ENCODE data around the gene NPPA. TPM values are rescaled to one million over a fixed set of nuclear protein-coding genes. Genes with fewer than 3 reads are reported as not detected.

NPPA gene
- total and polyA plus RNA-seq, 2 experiments from 2014 or later: not detected

DNA sequence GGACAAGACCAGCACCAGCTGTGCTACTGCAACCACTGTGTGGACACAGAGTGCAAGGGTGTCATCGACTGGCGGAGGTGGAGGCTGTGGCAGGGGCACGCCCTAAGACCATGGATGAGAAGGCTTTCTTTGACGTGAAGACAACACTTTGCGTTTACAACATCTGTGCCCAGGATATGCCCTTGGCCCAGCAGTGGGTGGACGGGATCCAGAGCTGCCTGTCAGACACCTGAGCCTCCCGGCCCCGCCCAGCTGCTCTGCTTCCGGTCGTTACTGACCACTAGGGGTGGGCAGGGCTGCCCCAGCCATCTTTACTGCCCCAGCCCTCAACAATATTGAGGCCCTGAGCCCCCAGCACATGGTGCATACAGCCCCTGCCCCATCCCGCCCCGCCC, 32.6 kb upstream of the NPPA start:
- Histone ChIP-seq H3K4me3 (no peak overlapping the region), H3K36me3 (ENCODE audit: low read depth) (no peaks in the 10 kb centered on the region), H3K27me3 (replicated peaks; ENCODE audit: insufficient read depth) (peaks cover 7% of the 10 kb centered on the region; the same call in 1 of the 2 replicates), H3K9me3 (ENCODE audit: low read depth) (no peaks in the 10 kb centered on the region), H3K27ac (no peak overlapping the region), H3K9ac (no peak overlapping the region), H3F3A (ENCODE audit: insufficient read depth) (no peaks in the 10 kb centered on the region), H4K20me1 (ENCODE audit: insufficient read depth) (no peaks in the 10 kb centered on the region), H3K4me2 (ENCODE audit: unreplicated experiment) (no peak overlapping the region), H3K9me2 (ENCODE audit: insufficient read depth) (no peaks in the 10 kb centered on the region), H3K4me1 (ENCODE audit: insufficient read depth) (no peaks in the 10 kb centered on the region), H2AFZ (no peak overlapping the region), H3K79me2 (ENCODE audit: insufficient read depth) (no peaks in the 10 kb centered on the region)
- 44 to 48% methylated on average over 11 to 12 of the region's 12 CpGs for WGBS, 2 experiments (ENCODE audit: low coverage in 1 of 2, low lambda C conversion rate in 2 of 2, missing lambda C conversion rate in 2 of 2)
- DNase-seq: no peak
- in situ Hi-C loops (cut with MboI): no loop called here
- no peak for TF ChIP-seq EZH2phosphoT487 (IDR thresholded peaks at IDR 0.05; ENCODE audit: insufficient read depth, low read depth)
- TF ChIP-seq EZH2 (IDR thresholded peaks at IDR 0.05; ENCODE audit: insufficient read depth, poor library complexity, severe bottlenecking): no peak

- Histone ChIP-seq H3K27ac (no peak overlapping the region), H3K9ac (no peak overlapping the region), H3K79me2 (ENCODE audit: insufficient read depth) (no peaks in the 10 kb centered on the region), H3K27me3 (replicated peaks; ENCODE audit: insufficient read depth) (peaks cover 6% of the 10 kb centered on the region; the same call in 1 of the 2 replicates), H3K9me3 (ENCODE audit: low read depth) (no peaks in the 10 kb centered on the region), H3K4me2 (ENCODE audit: unreplicated experiment) (no peak overlapping the region), H3F3A (ENCODE audit: insufficient read depth) (no peaks in the 10 kb centered on the region), H4K20me1 (ENCODE audit: insufficient read depth) (no peaks in the 10 kb centered on the region), H2AFZ (no peak overlapping the region), H3K36me3 (ENCODE audit: low read depth) (no peaks in the 10 kb centered on the region), H3K4me1 (ENCODE audit: insufficient read depth) (no peaks in the 10 kb centered on the region), H3K9me2 (ENCODE audit: insufficient read depth) (no peaks in the 10 kb centered on the region), H3K4me3 (no peak overlapping the region)
- no peak for DNase-seq
- WGBS, 2 experiments (ENCODE audit: low coverage in 1 of 2, low lambda C conversion rate in 2 of 2, missing lambda C conversion rate in 2 of 2): 61 to 66% methylated on average over 24 to 28 of the region's 28 CpGs
- TF ChIP-seq EZH2 (IDR thresholded peaks at IDR 0.05; ENCODE audit: insufficient read depth, poor library complexity, severe bottlenecking): no peak
- no peak for TF ChIP-seq EZH2phosphoT487 (IDR thresholded peaks at IDR 0.05; ENCODE audit: insufficient read depth, low read depth)
- in situ Hi-C loops (cut with MboI): no loop called here
Measured at GRCh38 chr1:11879311-11880180, 32.0 kb upstream of the NPPA start.

DNA sequence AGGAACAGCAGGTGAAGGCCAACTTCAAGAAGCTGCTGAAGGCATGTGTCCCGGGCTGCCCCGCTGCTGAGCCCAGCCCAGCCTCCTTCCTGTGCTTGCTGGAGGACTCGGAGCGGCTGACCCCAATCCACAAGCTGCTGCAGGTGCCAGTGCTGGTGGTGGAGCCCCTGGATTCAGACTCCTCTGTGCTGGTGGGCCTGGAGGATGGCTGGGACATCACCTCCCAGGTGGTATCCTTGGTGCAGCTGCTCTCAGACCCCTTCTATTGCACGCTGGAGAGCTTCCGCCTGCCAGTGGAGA, 31.3 kb upstream of the NPPA start:
- H3K4me3 ChIP-seq: no peak overlapping the region
- H3K4me1 ChIP-seq (ENCODE audit: insufficient read depth): no peaks in the 10 kb centered on the region
- no peak overlapping the region for H3K9ac ChIP-seq
- TF ChIP-seq EZH2 (IDR thresholded peaks at IDR 0.05; ENCODE audit: insufficient read depth, poor library complexity, severe bottlenecking): no peak
- TF ChIP-seq EZH2phosphoT487 (IDR thresholded peaks at IDR 0.05; ENCODE audit: insufficient read depth, low read depth): no peak
- H3K9me2 ChIP-seq (ENCODE audit: insufficient read depth): no peaks in the 10 kb centered on the region
- 66 to 77% methylated on average over 6 of the region's 6 CpGs for WGBS, 2 experiments (ENCODE audit: low coverage in 1 of 2, low lambda C conversion rate in 2 of 2, missing lambda C conversion rate in 2 of 2)
- H3K36me3 ChIP-seq (ENCODE audit: low read depth): no peaks in the 10 kb centered on the region
- H3K9me3 ChIP-seq (ENCODE audit: low read depth): no peaks in the 10 kb centered on the region
- H3K79me2 ChIP-seq (ENCODE audit: insufficient read depth): no peaks in the 10 kb centered on the region
- no peak overlapping the region for H3K4me2 ChIP-seq (ENCODE audit: unreplicated experiment)
- H2AFZ ChIP-seq: no peak overlapping the region
- no peak overlapping the region for H3K27ac ChIP-seq
- in situ Hi-C loops (cut with MboI): no loop called here
- no peaks in the 10 kb centered on the region for H3F3A ChIP-seq (ENCODE audit: insufficient read depth)
- DNase-seq: no peak
- H4K20me1 ChIP-seq (ENCODE audit: insufficient read depth): no peaks in the 10 kb centered on the region
- H3K27me3 ChIP-seq (replicated peaks; ENCODE audit: insufficient read depth): peaks cover 6% of the 10 kb centered on the region; the same call in 1 of the 2 replicates

GRCh38 chr1:11878081-11878890, 30.7 kb upstream of the NPPA start:
- no peaks in the 10 kb centered on the region for H3K9me3 ChIP-seq (ENCODE audit: low read depth)
- no peak overlapping the region for H3K4me3 ChIP-seq
- H3F3A ChIP-seq (ENCODE audit: insufficient read depth): no peaks in the 10 kb centered on the region
- in situ Hi-C loops (cut with MboI): no loop called here
- H3K36me3 ChIP-seq (ENCODE audit: low read depth): no peaks in the 10 kb centered on the region
- no peak overlapping the region for H3K4me2 ChIP-seq (ENCODE audit: unreplicated experiment)
- no peaks in the 10 kb centered on the region for H3K9me2 ChIP-seq (ENCODE audit: insufficient read depth)
- H3K9ac ChIP-seq: no peak overlapping the region
- H4K20me1 ChIP-seq (ENCODE audit: insufficient read depth): no peaks in the 10 kb centered on the region
- WGBS, 2 experiments (ENCODE audit: low coverage in 1 of 2, low lambda C conversion rate in 2 of 2, missing lambda C conversion rate in 2 of 2): 69 to 75% methylated on average over 26 to 31 of the region's 31 CpGs
- no peak overlapping the region for H3K27ac ChIP-seq
- DNase-seq: no peak
- H3K27me3 ChIP-seq (replicated peaks; ENCODE audit: insufficient read depth): peaks cover 6% of the 10 kb centered on the region; the same call in 1 of the 2 replicates
- no peak overlapping the region for H2AFZ ChIP-seq
- no peaks in the 10 kb centered on the region for H3K79me2 ChIP-seq (ENCODE audit: insufficient read depth)
- H3K4me1 ChIP-seq (ENCODE audit: insufficient read depth): no peaks in the 10 kb centered on the region
- TF ChIP-seq EZH2phosphoT487 (IDR thresholded peaks at IDR 0.05; ENCODE audit: insufficient read depth, low read depth) (no peak), EZH2 (IDR thresholded peaks at IDR 0.05; ENCODE audit: insufficient read depth, poor library complexity, severe bottlenecking) (no peak)
